ENCODE data around the gene TSHZ1.
"Not testable (repeated sequence)": the region's sequence is repeated elsewhere in the genome, so short reads cannot be mapped to it uniquely, and the experiment has no call there.

TSHZ1 gene

GRCh38 chr18:75185460-75185859 is 25.1 kb upstream of the TSHZ1 start:
- no peak for DNase-seq

- DNase-seq = not testable (repeated sequence)
These were observed 22.9 kb upstream of the TSHZ1 start for GRCh38 chr18:75187702-75188101.

DNA sequence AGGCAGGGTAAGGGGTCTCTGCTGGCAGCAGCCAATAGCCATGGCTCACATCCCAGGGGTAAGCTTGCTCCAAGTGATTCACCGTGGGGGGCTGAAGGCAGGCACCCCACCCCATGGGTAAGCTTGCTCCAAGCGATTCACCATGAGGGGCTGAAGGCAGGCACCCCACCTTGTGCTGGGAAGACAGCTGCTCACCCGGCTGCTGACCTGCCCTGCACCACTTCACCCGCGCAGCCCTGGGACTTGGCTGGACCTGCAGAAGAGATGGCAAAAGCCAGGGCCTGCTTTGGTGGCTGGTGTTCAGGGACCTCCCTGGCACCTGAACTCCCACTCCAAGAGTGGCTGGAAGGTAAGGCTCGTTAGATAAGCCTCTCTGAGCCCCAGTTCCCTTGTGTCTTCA is 20.9 kb upstream of the TSHZ1 start:
- DNase-seq = no peak

GRCh38 chr18:75192899-75193298 is 17.7 kb upstream of the TSHZ1 start:
- DNase-seq = no peak

- no peak for DNase-seq
These were observed 12.6 kb upstream of the TSHZ1 start for GRCh38 chr18:75198036-75198435.

GRCh38 chr18:75199327-75199726 is 11.3 kb upstream of the TSHZ1 start:
- no peak for DNase-seq

DNA sequence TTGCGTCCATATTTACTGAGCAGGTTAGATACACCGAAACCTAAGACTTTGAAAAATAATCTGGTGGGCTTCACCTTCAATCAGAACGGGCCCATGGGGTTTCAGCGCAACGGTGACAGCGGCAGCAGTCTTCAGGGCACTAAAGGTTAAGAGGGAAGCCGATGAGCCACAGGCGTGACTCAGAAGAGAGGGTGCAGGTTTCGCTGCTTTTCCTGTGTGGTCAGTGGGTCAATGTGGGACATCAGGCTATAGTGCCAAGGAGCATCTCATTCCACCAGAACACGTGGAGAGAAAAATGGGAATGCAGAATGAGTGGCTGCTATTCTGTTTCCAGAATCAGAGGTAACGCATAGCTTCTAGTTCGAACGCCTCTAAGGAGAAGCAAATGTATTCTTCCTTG is 10.5 kb upstream of the TSHZ1 start:
- DNase-seq = no peak

GRCh38 chr18:75200605-75201280 is 9.9 kb upstream of the TSHZ1 start:
- DNase-seq = no peak

DNA sequence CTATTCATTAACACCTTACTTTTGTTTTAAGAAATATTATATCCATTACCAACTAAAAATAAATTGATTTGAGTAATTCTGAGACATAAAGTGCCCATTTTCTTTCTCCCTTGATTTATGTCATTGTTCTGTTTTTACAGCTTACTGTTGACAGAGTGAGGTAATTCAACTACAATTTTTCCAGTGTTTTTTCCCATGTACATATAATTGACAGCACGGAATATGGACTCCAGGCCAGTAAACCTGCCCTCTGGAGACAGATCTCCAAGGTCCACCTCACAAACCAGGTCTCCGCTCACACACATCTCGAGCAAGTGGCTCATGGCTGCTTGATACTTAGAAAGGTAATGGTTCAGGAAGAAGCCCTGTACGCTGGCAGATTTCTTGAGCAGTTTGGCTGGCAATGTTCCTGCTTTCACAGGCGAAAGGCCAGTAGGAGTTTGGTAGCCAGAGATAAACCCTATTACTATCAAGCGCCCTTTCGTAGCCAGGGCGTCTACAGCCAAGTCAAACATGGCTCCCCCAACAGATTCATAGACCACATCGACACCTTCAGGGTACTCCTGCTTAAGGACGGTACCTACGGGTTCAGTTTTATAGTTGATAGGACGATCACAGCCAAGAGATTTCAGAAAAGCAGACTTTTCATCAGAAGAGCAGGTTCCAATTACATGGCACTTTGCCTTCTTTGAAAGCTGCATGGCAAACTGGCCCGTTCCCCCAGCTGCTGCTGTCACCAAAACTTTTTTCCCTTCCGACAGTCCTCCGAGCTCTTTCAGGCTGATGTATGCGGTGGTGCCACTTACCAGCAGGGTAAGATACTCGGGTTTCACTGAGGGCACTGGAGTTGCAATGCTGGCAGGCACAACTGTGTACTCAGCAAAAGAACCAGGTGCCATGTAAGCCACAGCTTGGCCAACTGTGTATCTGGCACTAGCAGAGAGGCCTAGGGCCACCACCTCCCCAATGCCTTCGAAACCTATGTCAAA is 9.0 kb upstream of the TSHZ1 start:
- no peak for DNase-seq

DNA sequence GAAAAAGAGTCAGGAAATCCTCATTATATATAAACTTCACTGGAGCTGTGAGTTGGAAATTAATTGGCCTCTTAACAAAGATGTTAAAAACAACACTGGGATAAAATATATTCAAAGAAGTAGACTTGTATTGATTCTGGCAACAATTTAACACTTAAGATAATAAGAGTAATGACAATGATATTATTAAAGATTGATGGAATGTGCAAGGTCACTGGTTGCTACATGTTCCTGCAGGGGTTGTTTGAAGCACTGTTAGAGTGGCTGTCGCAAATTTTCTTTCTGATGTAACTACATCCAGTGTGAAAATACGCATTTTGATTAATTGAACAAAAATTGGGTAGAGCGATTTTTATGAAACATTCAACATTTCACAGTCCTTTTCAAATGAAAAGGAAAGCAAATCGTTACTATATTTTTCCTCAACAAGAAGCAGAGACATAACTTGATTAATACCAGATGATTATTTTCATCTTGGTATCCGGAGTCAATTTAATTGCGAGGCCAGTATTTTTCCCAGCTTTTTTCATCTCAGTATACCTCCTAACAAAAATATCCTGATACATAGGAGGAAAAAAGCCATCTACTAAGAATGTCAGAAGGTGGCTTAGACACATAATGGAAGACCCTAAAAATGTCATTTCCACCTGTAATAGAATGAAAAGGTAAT is 7.8 kb upstream of the TSHZ1 start:
- DNase-seq = no peak

- no peak for DNase-seq
These were observed 7.0 kb upstream of the TSHZ1 start for GRCh38 chr18:75203416-75204268.

GRCh38 chr18:75204269-75204731 is 6.3 kb upstream of the TSHZ1 start:
- DNase-seq = no peak

- no peak for DNase-seq
These were observed 5.7 kb upstream of the TSHZ1 start for GRCh38 chr18:75204732-75205513.

GRCh38 chr18:75205514-75206132 is 5.0 kb upstream of the TSHZ1 start:
- DNase-seq = no peak

- DNase-seq = no peak
These were observed 3.9 kb upstream of the TSHZ1 start for GRCh38 chr18:75206452-75207309.

- peak in 1 of 2 donors; percentile 21 for DNase-seq
These were observed 3.1 kb upstream of the TSHZ1 start for GRCh38 chr18:75207310-75208154.

DNA sequence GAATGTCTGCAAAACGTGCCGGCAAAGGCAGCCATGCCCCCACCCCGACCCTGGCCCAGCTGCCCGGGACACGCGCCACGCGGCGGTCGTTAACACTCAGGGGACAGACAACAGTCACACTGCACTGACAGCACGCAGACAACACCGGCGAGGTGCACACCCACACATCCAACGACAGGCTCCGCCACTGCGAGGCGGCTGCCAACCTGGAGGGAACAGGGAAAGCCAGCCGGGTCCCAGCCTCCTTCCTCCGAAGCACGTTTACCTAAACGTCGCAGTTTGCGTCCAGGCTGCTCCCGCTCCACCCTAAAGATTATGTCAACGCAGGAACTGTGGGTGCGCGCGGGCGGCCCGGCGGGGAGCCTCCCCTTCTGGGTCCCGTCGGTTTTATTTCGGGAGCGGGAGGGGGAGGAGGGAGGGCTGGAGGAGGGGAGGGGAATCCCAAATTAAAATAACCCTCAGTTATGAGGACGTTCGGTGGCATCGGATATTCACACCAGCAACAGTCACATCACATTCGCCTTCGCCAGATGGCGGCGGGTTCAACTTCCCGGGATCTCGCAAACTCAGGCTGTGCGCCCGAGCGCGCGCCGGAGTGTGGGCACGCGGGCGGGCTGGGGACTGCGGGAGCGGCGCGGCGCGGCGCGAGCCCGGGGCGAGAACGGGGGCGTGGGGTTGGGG is 2.3 kb upstream of the TSHZ1 start:
- DNase-seq = peak in 1 of 2 donors; percentile 26

- peak in 1 of 2 donors; percentile 24 for DNase-seq
These were observed 1.8 kb upstream of the TSHZ1 start for GRCh38 chr18:75208836-75209128.

Data from stimulated activated CD4-positive, alpha-beta T cell treated with anti-CD3 and anti-CD28 coated beads, Interleukin-2, amount 100 ng/mL, for 48 hours (primary cell).